ENCODE data around the gene PRSS12.
"Not testable (repeated sequence)": the region's sequence is repeated elsewhere in the genome, so short reads cannot be mapped to it uniquely, and the experiment has no call there.

Gene PRSS12

GRCh38 chr4:118322831-118323502 is 29.8 kb downstream of the PRSS12 start:
- no peak for DNase-seq

- DNase-seq = no peak
Measured at GRCh38 chr4:118318931-118319330, 33.9 kb downstream of the PRSS12 start.

- no peak for DNase-seq
Measured at GRCh38 chr4:118317691-118318090, 35.1 kb downstream of the PRSS12 start.

GRCh38 chr4:118314221-118314620 is 38.6 kb downstream of the PRSS12 start:
- no peak for DNase-seq

GRCh38 chr4:118313098-118313497 is 39.7 kb downstream of the PRSS12 start:
- no peak for DNase-seq

GRCh38 chr4:118308306-118309030 is 44.3 kb downstream of the PRSS12 start:
- no peak for DNase-seq

- DNase-seq = no peak
Measured at GRCh38 chr4:118307643-118308042, 45.2 kb downstream of the PRSS12 start.

GRCh38 chr4:118299619-118300018 is 53.2 kb downstream of the PRSS12 start:
- DNase-seq = not testable (repeated sequence)

GRCh38 chr4:118296729-118297128 is 56.1 kb downstream of the PRSS12 start:
- no peak for DNase-seq

GRCh38 chr4:118290951-118291350 is 61.9 kb downstream of the PRSS12 start:
- DNase-seq = no peak

GRCh38 chr4:118289794-118290193 is 63.0 kb downstream of the PRSS12 start:
- DNase-seq = no peak

GRCh38 chr4:118287711-118288451 is 64.9 kb downstream of the PRSS12 start:
- no peak for DNase-seq

- DNase-seq = no peak
Measured at GRCh38 chr4:118286685-118287084, 66.1 kb downstream of the PRSS12 start.

GRCh38 chr4:118285931-118286330 is 66.9 kb downstream of the PRSS12 start:
- no peak for DNase-seq

- DNase-seq = no peak
Measured at GRCh38 chr4:118284169-118284568, 68.6 kb downstream of the PRSS12 start.

GRCh38 chr4:118282692-118283091 is 70.1 kb downstream of the PRSS12 start:
- DNase-seq = no peak

- DNase-seq = no peak
Measured at GRCh38 chr4:118281611-118282442, 71.0 kb downstream of the PRSS12 start.

GRCh38 chr4:118280501-118281218 is 72.1 kb downstream of the PRSS12 start:
- DNase-seq = peak; percentile 4

- no peak for DNase-seq
Measured at GRCh38 chr4:118279920-118280432, 72.8 kb downstream of the PRSS12 start.

GRCh38 chr4:118279328-118279727 is 73.5 kb downstream of the PRSS12 start:
- DNase-seq = no peak

GRCh38 chr4:118278473-118279274 is 74.1 kb downstream of the PRSS12 start:
- peak; percentile 95 for DNase-seq
